ENCODE data around the gene HBP1.

DNA sequence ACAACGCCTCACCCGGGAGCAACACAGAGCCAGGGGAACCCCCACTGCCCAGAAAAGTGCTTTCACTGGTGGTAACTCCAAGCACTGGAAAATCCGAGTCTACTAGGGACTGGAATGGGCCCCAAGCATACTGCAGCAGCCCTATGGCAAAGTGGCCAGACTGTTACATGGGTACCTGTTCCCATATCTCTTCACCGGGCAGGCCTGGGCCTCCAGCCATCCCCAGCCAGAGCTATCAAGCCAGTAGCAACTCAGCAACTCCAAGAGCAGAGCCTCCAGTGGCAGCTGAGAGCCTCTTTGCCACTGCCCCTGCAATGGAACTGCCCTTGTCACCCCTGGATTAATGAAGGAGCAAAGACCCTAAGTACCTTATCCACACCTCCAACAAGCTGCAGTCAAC, 73.5 kb downstream of the HBP1 start:
- no peak for TF ChIP-seq POLR2AphosphoS5 (IDR thresholded peaks at IDR 0.05)
- TF ChIP-seq EP300 (IDR thresholded peaks at IDR 0.05): no peak
- TF ChIP-seq, protein P1, sequence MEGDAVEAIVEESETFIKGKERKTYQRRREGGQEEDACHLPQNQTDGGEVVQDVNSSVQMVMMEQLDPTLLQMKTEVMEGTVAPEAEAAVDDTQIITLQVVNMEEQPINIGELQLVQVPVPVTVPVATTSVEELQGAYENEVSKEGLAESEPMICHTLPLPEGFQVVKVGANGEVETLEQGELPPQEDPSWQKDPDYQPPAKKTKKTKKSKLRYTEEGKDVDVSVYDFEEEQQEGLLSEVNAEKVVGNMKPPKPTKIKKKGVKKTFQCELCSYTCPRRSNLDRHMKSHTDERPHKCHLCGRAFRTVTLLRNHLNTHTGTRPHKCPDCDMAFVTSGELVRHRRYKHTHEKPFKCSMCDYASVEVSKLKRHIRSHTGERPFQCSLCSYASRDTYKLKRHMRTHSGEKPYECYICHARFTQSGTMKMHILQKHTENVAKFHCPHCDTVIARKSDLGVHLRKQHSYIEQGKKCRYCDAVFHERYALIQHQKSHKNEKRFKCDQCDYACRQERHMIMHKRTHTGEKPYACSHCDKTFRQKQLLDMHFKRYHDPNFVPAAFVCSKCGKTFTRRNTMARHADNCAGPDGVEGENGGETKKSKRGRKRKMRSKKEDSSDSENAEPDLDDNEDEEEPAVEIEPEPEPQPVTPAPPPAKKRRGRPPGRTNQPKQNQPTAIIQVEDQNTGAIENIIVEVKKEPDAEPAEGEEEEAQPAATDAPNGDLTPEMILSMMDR (IDR thresholded peaks at IDR 0.05): no peak

Measured in upper lobe of left lung (tissue), 4 donors.